ENCODE measurements around the gene STK38.
"Not testable (repeated sequence)": the region's sequence is repeated elsewhere in the genome, so short reads cannot be mapped to it uniquely, and the experiment has no call there.

Gene STK38

GRCh38 chr6:36469148-36469661, 78.1 kb downstream of the STK38 start:
- Histone ChIP-seq H3K4me1 (ENCODE audit: control insufficient read depth, insufficient read depth, low read length) (no peaks in the 10 kb centered on the region), H3K4me3 (ENCODE audit: low read depth, low read length) (no peak overlapping the region), H3K9me3 (ENCODE audit: control insufficient read depth, insufficient read depth, low read length) (no peaks in the 10 kb centered on the region), H3K9ac (ENCODE audit: low read depth, low read length) (no peak overlapping the region), H3K36me3 (ENCODE audit: control insufficient read depth, insufficient read depth, low read length) (no peaks in the 10 kb centered on the region), H3K27me3 (ENCODE audit: control insufficient read depth, insufficient read depth, low read length) (no peaks in the 10 kb centered on the region)

- Histone ChIP-seq H3K9me3 (ENCODE audit: control insufficient read depth, insufficient read depth, low read length) (no peaks in the 10 kb centered on the region), H3K4me1 (ENCODE audit: control insufficient read depth, insufficient read depth, low read length) (no peaks in the 10 kb centered on the region), H3K36me3 (ENCODE audit: control insufficient read depth, insufficient read depth, low read length) (no peaks in the 10 kb centered on the region), H3K4me3 (ENCODE audit: low read depth, low read length) (no peak overlapping the region), H3K9ac (ENCODE audit: low read depth, low read length) (no peak overlapping the region), H3K27me3 (ENCODE audit: control insufficient read depth, insufficient read depth, low read length) (no peaks in the 10 kb centered on the region)
Measured at GRCh38 chr6:36467625-36468024, 79.7 kb downstream of the STK38 start.

- no peaks in the 10 kb centered on the region for H3K36me3 ChIP-seq (ENCODE audit: control insufficient read depth, insufficient read depth, low read length)
- H3K9me3 ChIP-seq (ENCODE audit: control insufficient read depth, insufficient read depth, low read length): no peaks in the 10 kb centered on the region
- H3K4me3 ChIP-seq (ENCODE audit: low read depth, low read length): no peak overlapping the region
- no peaks in the 10 kb centered on the region for H3K4me1 ChIP-seq (ENCODE audit: control insufficient read depth, insufficient read depth, low read length)
- no peaks in the 10 kb centered on the region for H3K27me3 ChIP-seq (ENCODE audit: control insufficient read depth, insufficient read depth, low read length)
- H3K9ac ChIP-seq (ENCODE audit: low read depth, low read length): no peak overlapping the region
Measured at GRCh38 chr6:36464233-36464632, 83.0 kb downstream of the STK38 start.

GRCh38 chr6:36463676-36464075, 83.6 kb downstream of the STK38 start:
- Histone ChIP-seq H3K4me3 (ENCODE audit: low read depth, low read length) (no peak overlapping the region), H3K9me3 (ENCODE audit: control insufficient read depth, insufficient read depth, low read length) (no peaks in the 10 kb centered on the region), H3K4me1 (ENCODE audit: control insufficient read depth, insufficient read depth, low read length) (no peaks in the 10 kb centered on the region), H3K27me3 (ENCODE audit: control insufficient read depth, insufficient read depth, low read length) (no peaks in the 10 kb centered on the region), H3K36me3 (ENCODE audit: control insufficient read depth, insufficient read depth, low read length) (no peaks in the 10 kb centered on the region), H3K9ac (ENCODE audit: low read depth, low read length) (no peak overlapping the region)

- Histone ChIP-seq H3K9ac (ENCODE audit: low read depth, low read length) (no peak overlapping the region), H3K4me1 (ENCODE audit: control insufficient read depth, insufficient read depth, low read length) (no peaks in the 10 kb centered on the region), H3K9me3 (ENCODE audit: control insufficient read depth, insufficient read depth, low read length) (no peaks in the 10 kb centered on the region), H3K4me3 (ENCODE audit: low read depth, low read length) (no peak overlapping the region), H3K36me3 (ENCODE audit: control insufficient read depth, insufficient read depth, low read length) (no peaks in the 10 kb centered on the region), H3K27me3 (ENCODE audit: control insufficient read depth, insufficient read depth, low read length) (no peaks in the 10 kb centered on the region)
Measured at GRCh38 chr6:36461646-36462045, 85.6 kb downstream of the STK38 start.

- Histone ChIP-seq H3K9me3 (ENCODE audit: control insufficient read depth, insufficient read depth, low read length) (no peaks in the 10 kb centered on the region), H3K36me3 (ENCODE audit: control insufficient read depth, insufficient read depth, low read length) (no peaks in the 10 kb centered on the region), H3K4me3 (ENCODE audit: low read depth, low read length) (no peak overlapping the region), H3K4me1 (ENCODE audit: control insufficient read depth, insufficient read depth, low read length) (no peaks in the 10 kb centered on the region), H3K9ac (ENCODE audit: low read depth, low read length) (no peak overlapping the region), H3K27me3 (ENCODE audit: control insufficient read depth, insufficient read depth, low read length) (no peaks in the 10 kb centered on the region)
Measured at GRCh38 chr6:36460916-36461315, 86.4 kb downstream of the STK38 start.

GRCh38 chr6:36459501-36459900, 87.8 kb downstream of the STK38 start:
- H3K27me3 ChIP-seq (ENCODE audit: control insufficient read depth, insufficient read depth, low read length): no peaks in the 10 kb centered on the region
- no peak overlapping the region for H3K9ac ChIP-seq (ENCODE audit: low read depth, low read length)
- H3K4me1 ChIP-seq (ENCODE audit: control insufficient read depth, insufficient read depth, low read length): no peaks in the 10 kb centered on the region
- no peak overlapping the region for H3K4me3 ChIP-seq (ENCODE audit: low read depth, low read length)
- H3K9me3 ChIP-seq (ENCODE audit: control insufficient read depth, insufficient read depth, low read length): no peaks in the 10 kb centered on the region
- H3K36me3 ChIP-seq (ENCODE audit: control insufficient read depth, insufficient read depth, low read length): no peaks in the 10 kb centered on the region

- Histone ChIP-seq H3K4me1 (ENCODE audit: control insufficient read depth, insufficient read depth, low read length) (no peaks in the 10 kb centered on the region), H3K27me3 (ENCODE audit: control insufficient read depth, insufficient read depth, low read length) (no peaks in the 10 kb centered on the region), H3K4me3 (ENCODE audit: low read depth, low read length) (no peak overlapping the region), H3K9ac (ENCODE audit: low read depth, low read length) (no peak overlapping the region), H3K36me3 (ENCODE audit: control insufficient read depth, insufficient read depth, low read length) (no peaks in the 10 kb centered on the region), H3K9me3 (ENCODE audit: control insufficient read depth, insufficient read depth, low read length) (no peaks in the 10 kb centered on the region)
Measured at GRCh38 chr6:36455486-36456027, 91.7 kb downstream of the STK38 start.

- not testable (repeated sequence) for H3K36me3 ChIP-seq (ENCODE audit: control insufficient read depth, insufficient read depth, low read length); H3K9ac ChIP-seq (ENCODE audit: low read depth, low read length); H3K27me3 ChIP-seq (ENCODE audit: control insufficient read depth, insufficient read depth, low read length); H3K9me3 ChIP-seq (ENCODE audit: control insufficient read depth, insufficient read depth, low read length); H3K4me3 ChIP-seq (ENCODE audit: low read depth, low read length); H3K4me1 ChIP-seq (ENCODE audit: control insufficient read depth, insufficient read depth, low read length)
Measured at GRCh38 chr6:36452897-36453296, 94.4 kb downstream of the STK38 start.

- H3K4me3 ChIP-seq (ENCODE audit: low read depth, low read length); H3K27me3 ChIP-seq (ENCODE audit: control insufficient read depth, insufficient read depth, low read length); H3K9me3 ChIP-seq (ENCODE audit: control insufficient read depth, insufficient read depth, low read length); H3K9ac ChIP-seq (ENCODE audit: low read depth, low read length); H3K4me1 ChIP-seq (ENCODE audit: control insufficient read depth, insufficient read depth, low read length); H3K36me3 ChIP-seq (ENCODE audit: control insufficient read depth, insufficient read depth, low read length): not testable (repeated sequence)
Measured at GRCh38 chr6:36449173-36449572, 98.1 kb downstream of the STK38 start.

GRCh38 chr6:36445621-36446020, 101.7 kb downstream of the STK38 start:
- no peaks in the 10 kb centered on the region for H3K36me3 ChIP-seq (ENCODE audit: control insufficient read depth, insufficient read depth, low read length)
- peaks cover 10% of the 10 kb centered on the region for H3K4me1 ChIP-seq (ENCODE audit: control insufficient read depth, insufficient read depth, low read length)
- H3K9ac ChIP-seq (ENCODE audit: low read depth, low read length): no peak overlapping the region
- no peaks in the 10 kb centered on the region for H3K27me3 ChIP-seq (ENCODE audit: control insufficient read depth, insufficient read depth, low read length)
- no peaks in the 10 kb centered on the region for H3K9me3 ChIP-seq (ENCODE audit: control insufficient read depth, insufficient read depth, low read length)
- no peak overlapping the region for H3K4me3 ChIP-seq (ENCODE audit: low read depth, low read length)

- Histone ChIP-seq H3K4me3 (ENCODE audit: low read depth, low read length) (peak overlapping the region; percentile 90), H3K27me3 (ENCODE audit: control insufficient read depth, insufficient read depth, low read length) (no peaks in the 10 kb centered on the region), H3K36me3 (ENCODE audit: control insufficient read depth, insufficient read depth, low read length) (no peaks in the 10 kb centered on the region), H3K4me1 (ENCODE audit: control insufficient read depth, insufficient read depth, low read length) (peaks cover 10% of the 10 kb centered on the region), H3K9ac (ENCODE audit: low read depth, low read length) (no peak overlapping the region), H3K9me3 (ENCODE audit: control insufficient read depth, insufficient read depth, low read length) (no peaks in the 10 kb centered on the region)
Measured at GRCh38 chr6:36444470-36444869, 102.8 kb downstream of the STK38 start.

Measured in iPS-15b (cell line).